A549 (cell line): Measurements from ENCODE around the gene LMO1. TPM values are rescaled to one million over a fixed set of nuclear protein-coding genes. Genes with fewer than 3 reads are reported as not detected.

Source experiments
- ATAC-seq, 2 experiments: fragments of 200-7000 bp in 1 of 2; fragments of >200 bp in 1 of 2; cut with Nextera tagmentation in 1 of 2; cut with Tn5 transposase in 1 of 2; 3 replicates each; pipeline versions ENCODE4 v1.8.0 to v1.9.1; 2018 to 2020; ENCODE audit warnings: mild to moderate bottlenecking in 1 of 2, moderate library complexity in 1 of 2
- CTCF ChIA-PET: fragments of 300-600 bp; sonication (Branson Sonifier 250); formaldehyde crosslinking; extraction: SDS; loops from one replicate; lab custom pipeline; 2021; ENCODE audit warnings: antibody characterized with exemption, inconsistent platforms; lab: Yijun Ruan, JAX
- POLR2A ChIA-PET: fragments of 350-600 bp; formaldehyde crosslinking; extraction: SDS; loops from one replicate; lab custom pipeline; 2021; ENCODE audit warnings: antibody characterized with exemption, inconsistent platforms; lab: Yijun Ruan, JAX
- DNase-seq, 2 experiments: peaks; one replicate each; pipeline versions ENCODE4 v3.0.0 to v3.0.0-alpha.2; 2011 to 2016; ENCODE audit warnings: low read depth in 1 of 2, low spot score in 1 of 2
- FAIRE-seq: peaks from 2 replicates; lab custom pipeline; 2011; peaks lifted over from hg19 to GRCh38; lab: Jason Lieb, UNC
- H3K27ac ChIP-seq, 2 experiments: fragments of >200 bp; sonication (Bioruptor Twin); formaldehyde crosslinking; 3 replicates each; pipeline ENCODE4 v1.5.1; 2016 to 2017
- H3K4me1 ChIP-seq: fragments of >200 bp; sonication (Bioruptor Twin); formaldehyde crosslinking; 3 replicates; pipeline ENCODE4 v1.6.1; 2016
- H3K4me2 ChIP-seq: fragments of >200 bp; sonication (Bioruptor Twin); formaldehyde crosslinking; 3 replicates; pipeline ENCODE4 v1.6.1; 2016
- H3K4me3 ChIP-seq: fragments of >200 bp; sonication (Bioruptor Twin); formaldehyde crosslinking; 3 replicates; pipeline ENCODE4 v1.5.1; 2016
- H3K9me3 ChIP-seq: fragments of >200 bp; sonication (Bioruptor Twin); formaldehyde crosslinking; 3 replicates; pipeline ENCODE4 v1.6.1; 2016
- BHLHE40 ChIP-seq: IDR thresholded peaks from 2 replicates; pipeline ENCODE4 v1.6.1; 2012; ENCODE audit warnings: low read depth, low read length, inconsistent platforms
- CEBPB ChIP-seq, 2 experiments: fragments of >200 bp in 1 of 2; sonication (Bioruptor Twin) in 1 of 2; formaldehyde crosslinking in 1 of 2; IDR thresholded peaks; 2 replicates each; pipeline ENCODE4 v1.6.1; 2012 to 2016
- EP300 ChIP-seq, 2 experiments: fragments of >200 bp; sonication (Bioruptor Twin); formaldehyde crosslinking; IDR thresholded peaks; 2 replicates in 1 of 2; 3 replicates in 1 of 2; pipeline ENCODE4 v1.6.1; 2016 to 2017
- ESRRA ChIP-seq: fragments of 150-350 bp; IDR thresholded peaks from 2 replicates; pipeline ENCODE4 v1.6.1; 2014; ENCODE audit warnings: mild to moderate bottlenecking, low read length, borderline replicate concordance
- FOSL2 ChIP-seq, 2 experiments: fragments of 450-650 bp in 1 of 2; fragments of >200 bp in 1 of 2; sonication (Bioruptor Twin) in 1 of 2; formaldehyde crosslinking; IDR thresholded peaks; 2 replicates each; pipeline versions ENCODE4 v1.5.0 to v1.6.1; 2016 to 2020; ENCODE audit warnings: mild to moderate bottlenecking in 1 of 2, moderate library complexity in 1 of 2
- FOXS1 ChIP-seq: fragments of 250-450 bp; sonication (Bioruptor Pico); IDR thresholded peaks from 2 replicates; pipeline ENCODE4 v1.5.0; 2020; ENCODE audit warnings: mild to moderate bottlenecking, moderate library complexity
- GATA3 ChIP-seq: IDR thresholded peaks from 2 replicates; pipeline ENCODE4 v1.6.1; 2012; ENCODE audit warnings: borderline replicate concordance
- HOXA7 ChIP-seq: fragments of 250-450 bp; sonication (Bioruptor Pico); IDR thresholded peaks from 2 replicates; pipeline ENCODE4 v1.5.0; 2020; ENCODE audit warnings: mild to moderate bottlenecking, moderate library complexity
- HOXB5 ChIP-seq: fragments of 250-450 bp; sonication (Bioruptor Pico); IDR thresholded peaks from 2 replicates; pipeline ENCODE4 v1.5.0; 2020; ENCODE audit warnings: mild to moderate bottlenecking, moderate library complexity
- JUNB ChIP-seq: fragments of >200 bp; sonication (Bioruptor Twin); formaldehyde crosslinking; IDR thresholded peaks from 2 replicates; pipeline ENCODE4 v1.6.1; 2016
- MAFK ChIP-seq: fragments of 450-650 bp; IDR thresholded peaks from 2 replicates; pipeline ENCODE4 v1.6.1; 2014; ENCODE audit not compliant: partially characterized antibody
- PHF8 ChIP-seq: fragments of 200-600 bp; sonication (generic); IDR thresholded peaks from 2 replicates; pipeline ENCODE4 v1.6.1; 2016; ENCODE audit warnings: low read depth, mild to moderate bottlenecking, antibody characterized with exemption, moderate library complexity, borderline replicate concordance
- POLR2AphosphoS2 ChIP-seq: conservative IDR thresholded peaks from 2 replicates; pipeline ENCODE4 v1.6.1; 2012; ENCODE audit warnings: low read length, improper control_type of control experiment, inconsistent platforms
- RAD21 ChIP-seq, 2 experiments: fragments of >200 bp in 1 of 2; sonication (Bioruptor Twin) in 1 of 2; formaldehyde crosslinking in 1 of 2; IDR thresholded peaks in 1 of 2; conservative IDR thresholded peaks in 1 of 2; 2 replicates in 1 of 2; 3 replicates in 1 of 2; pipeline ENCODE4 v1.6.1; 2012 to 2018; ENCODE audit warnings: inconsistent platforms in 1 of 2
- RARB ChIP-seq: fragments of 250-450 bp; sonication (Bioruptor Pico); IDR thresholded peaks from 2 replicates; pipeline ENCODE4 v1.8.0; 2021; ENCODE audit warnings: mild to moderate bottlenecking, moderate library complexity
- RCOR1 ChIP-seq: fragments of 150-350 bp; IDR thresholded peaks from 2 replicates; pipeline ENCODE4 v1.6.1; 2014; ENCODE audit warnings: antibody characterized with exemption, low read length, low read depth
- SMC3 ChIP-seq: fragments of >200 bp; sonication (Bioruptor Twin); formaldehyde crosslinking; IDR thresholded peaks from 3 replicates; pipeline ENCODE4 v1.6.1; 2018; ENCODE audit warnings: inconsistent platforms
- SREBF2 ChIP-seq: fragments of 450-650 bp; IDR thresholded peaks from 2 replicates; pipeline ENCODE4 v1.6.1; 2014; ENCODE audit warnings: mild to moderate bottlenecking, moderate library complexity
- ZNF302 ChIP-seq: fragments of 250-450 bp; sonication (Bioruptor Pico); IDR thresholded peaks from 2 replicates; pipeline ENCODE4 v1.9.0; 2021; ENCODE audit warnings: inconsistent platforms, mild to moderate bottlenecking, moderate library complexity
- ZSCAN20 ChIP-seq: fragments of 250-450 bp; sonication (Bioruptor Pico); IDR thresholded peaks from 2 replicates; pipeline ENCODE4 v1.8.0; 2022; ENCODE audit warnings: mild to moderate bottlenecking, moderate library complexity
- WGBS: methylation state at CpG from one replicate; pipeline ENCODE4 v1.1.6; 2017; ENCODE audit errors: missing lambda C conversion rate; 5-methylcytosine and 5-hydroxymethylcytosine counted together
- polyA plus RNA-seq, 4 experiments: library from polyadenylated mRNA; depleted of rRNA in 3 of 4; stranded (reverse); fragments of >200 nt; fragmentation: RNase III in 1 of 4; extraction: RNeasy Plus Mini Kit Qiagen cat#74134 plus additional on column Dnase treatment in 1 of 4; gene quantifications; 2 replicates in 3 of 4; 3 replicates in 1 of 4; pipeline ENCODE4 v1.2.3, GENCODE V29; 2011 to 2017
- TF ChIP-seq, protein P1 (sequence below): fragments of 250-450 bp; sonication (Bioruptor Pico); IDR thresholded peaks from 2 replicates; pipeline ENCODE4 v1.5.0; 2020; ENCODE audit warnings: low read depth, mild to moderate bottlenecking, moderate library complexity
- TF ChIP-seq, protein P2 (sequence below): IDR thresholded peaks from 2 replicates; pipeline ENCODE4 v1.6.1; 2012; ENCODE audit warnings: low read depth, borderline replicate concordance

LMO1 gene
- polyA plus RNA-seq, 2 of the 4 experiments (the other 2 are of a cell fraction) = 0.18 to 2.7 TPM

- no peaks in the 10 kb centered on the region for H3K4me1 ChIP-seq
- 58% methylated on average over 4 of the region's 5 CpGs for WGBS
- FAIRE-seq (no peak), ATAC-seq (no peak), DNase-seq (no peak)
- POLR2A ChIA-PET = no interaction called here
- no peaks in the 10 kb centered on the region for H3K9me3 ChIP-seq
- no peak overlapping the region for H3K4me3 ChIP-seq
- TF ChIP-seq JUNB = no peak
- TF ChIP-seq GATA3 = no peak
- TF ChIP-seq FOSL2 (IDR thresholded peaks at IDR 0.05) = no peak
- TF ChIP-seq FOSL2 (CRISPR knock-in tag; IDR thresholded peaks at IDR 0.05) = no peak
- TF ChIP-seq RCOR1 = no peak
- no peak for TF ChIP-seq ZSCAN20 (CRISPR knock-in tag)
- TF ChIP-seq SREBF2 = no peak
- TF ChIP-seq ZNF302 (CRISPR knock-in tag) = no peak
- TF ChIP-seq CEBPB (IDR thresholded peaks at IDR 0.05) = no peak
- no peak for TF ChIP-seq HOXB5 (CRISPR knock-in tag)
- no peak for TF ChIP-seq RARB (CRISPR knock-in tag)
- TF ChIP-seq, protein P1, sequence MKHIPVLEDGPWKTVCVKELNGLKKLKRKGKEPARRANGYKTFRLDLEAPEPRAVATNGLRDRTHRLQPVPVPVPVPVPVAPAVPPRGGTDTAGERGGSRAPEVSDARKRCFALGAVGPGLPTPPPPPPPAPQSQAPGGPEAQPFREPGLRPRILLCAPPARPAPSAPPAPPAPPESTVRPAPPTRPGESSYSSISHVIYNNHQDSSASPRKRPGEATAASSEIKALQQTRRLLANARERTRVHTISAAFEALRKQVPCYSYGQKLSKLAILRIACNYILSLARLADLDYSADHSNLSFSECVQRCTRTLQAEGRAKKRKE (CRISPR knock-in tag) = no peak
- no peak for TF ChIP-seq POLR2AphosphoS2
- no peak for TF ChIP-seq EP300 (IDR thresholded peaks at IDR 0.05)
- no peak for TF ChIP-seq ESRRA
- no peak for TF ChIP-seq BHLHE40
- no peak for TF ChIP-seq RAD21 (conservative IDR thresholded peaks at IDR 0.05 in 1 of 2, IDR thresholded peaks at IDR 0.05 in 1 of 2)
- H3K27ac ChIP-seq = no peak overlapping the region
- CTCF ChIA-PET = interaction anchor here (1.4 to 17.7 kb wide), 3 partner anchors 11 to 32 kb away, joined by 5 to 424 read pairs (median 184); partner anchors contain the start of gene LMO1
- no peak overlapping the region for H3K4me2 ChIP-seq
Measured at GRCh38 chr11:8256271-8257002, 7.2 kb downstream of the LMO1 start.

DNA sequence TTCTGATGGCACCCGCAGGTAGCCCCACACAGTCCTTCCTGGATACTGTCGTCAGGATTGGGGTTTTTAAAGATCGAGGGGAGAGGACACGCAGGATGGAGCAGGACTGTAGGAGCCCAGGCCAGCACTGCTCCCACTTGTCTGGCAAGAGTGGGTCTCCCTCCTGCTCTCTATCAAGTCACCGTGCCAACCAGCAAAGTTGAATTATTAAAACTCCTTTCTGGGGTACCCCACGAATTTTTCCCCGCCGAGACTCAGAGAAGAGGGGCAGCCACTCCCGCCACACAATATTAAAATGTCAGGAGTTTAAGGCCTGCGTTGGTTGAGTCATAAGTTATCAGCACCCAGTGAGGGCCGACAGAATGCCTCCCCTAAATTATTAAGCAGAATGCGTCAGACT lies 10.1 kb downstream of the LMO1 start:
- TF ChIP-seq RARB (CRISPR knock-in tag) = no peak
- TF ChIP-seq, all 56 proteins: peak for 0
- Histone ChIP-seq H3K9me3 (no peaks in the 10 kb centered on the region), H3K4me1 (no peaks in the 10 kb centered on the region), H3K4me2 (no peak overlapping the region), H3K4me3 (no peak overlapping the region), H3K27ac (no peak overlapping the region)
- ATAC-seq (no peak), DNase-seq (no peak), FAIRE-seq (no peak)
- ChIA-PET CTCF (interaction anchor here (0.8 to 17.7 kb wide), 6 partner anchors 10 to 90 kb away, joined by 3 to 424 read pairs (median 6); partner anchors contain the start of gene LMO1), POLR2A (no interaction called here)
- 69% methylated on average over 12 of the region's 12 CpGs for WGBS

GRCh38 chr11:8252946-8253345 lies 10.7 kb downstream of the LMO1 start:
- Histone ChIP-seq H3K4me1 (no peaks in the 10 kb centered on the region), H3K4me2 (no peak overlapping the region), H3K27ac (no peak overlapping the region), H3K9me3 (no peaks in the 10 kb centered on the region), H3K4me3 (no peak overlapping the region)
- ATAC-seq = no peak
- ChIA-PET CTCF (interaction anchor here (1.1 to 17.7 kb wide), 5 partner anchors 9 to 60 kb away, joined by 3 to 424 read pairs (median 7); partner anchors contain the start of gene LMO1), POLR2A (no interaction called here)
- no peak for DNase-seq
- 58% methylated on average over 5 of the region's 5 CpGs for WGBS
- TF ChIP-seq, protein P2, sequence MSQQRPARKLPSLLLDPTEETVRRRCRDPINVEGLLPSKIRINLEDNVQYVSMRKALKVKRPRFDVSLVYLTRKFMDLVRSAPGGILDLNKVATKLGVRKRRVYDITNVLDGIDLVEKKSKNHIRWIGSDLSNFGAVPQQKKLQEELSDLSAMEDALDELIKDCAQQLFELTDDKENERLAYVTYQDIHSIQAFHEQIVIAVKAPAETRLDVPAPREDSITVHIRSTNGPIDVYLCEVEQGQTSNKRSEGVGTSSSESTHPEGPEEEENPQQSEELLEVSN = no peak
- TF ChIP-seq MAFK (no peak), FOXS1 (CRISPR knock-in tag) (no peak), PHF8 (no peak), POLR2AphosphoS2 (no peak), SMC3 (no peak), GATA3 (no peak), ZSCAN20 (CRISPR knock-in tag) (no peak), HOXA7 (CRISPR knock-in tag) (no peak), BHLHE40 (no peak)
- TF ChIP-seq, protein P1 (CRISPR knock-in tag) = no peak
- FAIRE-seq = no peak
